MM.1S (cell line): ENCODE data around the gene SHC1.

Source experiments
- DNase-seq: peaks from one replicate; pipeline ENCODE4 v3.0.0-alpha.2; 2015
- H2AFZ ChIP-seq: fragments of 300-600 bp; sonication (generic); 2 replicates; pipeline ENCODE4 v1.6.0; 2016; ENCODE audit warnings: antibody characterized with exemption, low read length
- H3F3A ChIP-seq: fragments of 300-600 bp; sonication (generic); 2 replicates; pipeline ENCODE4 v1.6.1; 2016; ENCODE audit warnings: mild to moderate bottlenecking, antibody characterized with exemption, low read length, moderate library complexity, mixed read lengths; ENCODE audit not compliant: insufficient read depth
- H3K27ac ChIP-seq: fragments of 300-600 bp; sonication (generic); 2 replicates; pipeline ENCODE4 v1.5.1; 2016; ENCODE audit warnings: mild to moderate bottlenecking, low read length
- H3K27me3 ChIP-seq: fragments of 300-600 bp; sonication (generic); replicated peaks from 2 replicates; pipeline ENCODE4 v1.6.0; 2016; ENCODE audit warnings: low read length; ENCODE audit not compliant: insufficient read depth
- H3K36me3 ChIP-seq: fragments of 300-600 bp; sonication (generic); replicated peaks from 2 replicates; pipeline ENCODE4 v1.6.1; 2016; ENCODE audit warnings: mild to moderate bottlenecking, low read length, mixed read lengths; ENCODE audit not compliant: insufficient read depth
- H3K4me1 ChIP-seq: fragments of 300-600 bp; sonication (generic); 2 replicates; pipeline ENCODE4 v1.6.1; 2016; ENCODE audit warnings: low read length, mixed read lengths
- H3K4me2 ChIP-seq: fragments of 300-600 bp; sonication (generic); 2 replicates; pipeline ENCODE4 v1.6.0; 2016; ENCODE audit warnings: low read depth, low read length
- H3K4me3 ChIP-seq: fragments of 300-600 bp; sonication (generic); 2 replicates; pipeline ENCODE4 v1.5.1; 2016; ENCODE audit warnings: low read length, mixed read lengths
- H3K79me2 ChIP-seq: fragments of 300-600 bp; sonication (generic); 2 replicates; pipeline ENCODE4 v1.6.1; 2016; ENCODE audit warnings: mixed run types, low read length, mixed read lengths
- H3K9ac ChIP-seq: fragments of 300-600 bp; sonication (generic); 2 replicates; pipeline ENCODE4 v1.6.1; 2016; ENCODE audit warnings: low read length, mixed read lengths
- H3K9me2 ChIP-seq: fragments of 300-600 bp; sonication (generic); replicated peaks from 2 replicates; pipeline ENCODE4 v1.6.1; 2016; ENCODE audit warnings: mild to moderate bottlenecking, low read length, mixed read lengths; ENCODE audit not compliant: insufficient read depth
- H3K9me3 ChIP-seq: fragments of 300-600 bp; sonication (generic); replicated peaks from 2 replicates; pipeline ENCODE4 v1.6.1; 2016; ENCODE audit warnings: mild to moderate bottlenecking, low read length, mixed read lengths; ENCODE audit not compliant: insufficient read depth
- H4K20me1 ChIP-seq: fragments of 300-600 bp; sonication (generic); 2 replicates; pipeline ENCODE4 v1.6.1; 2016; ENCODE audit warnings: mild to moderate bottlenecking, low read length, moderate library complexity, mixed read lengths; ENCODE audit not compliant: insufficient read depth
- EZH2 ChIP-seq: fragments of 300-600 bp; sonication (generic); optimal IDR thresholded peaks from 2 replicates; pipeline ENCODE3; 2017; ENCODE audit warnings: low read depth, mild to moderate bottlenecking, antibody characterized with exemption, low read length, mixed read lengths
- EZH2phosphoT487 ChIP-seq: fragments of 300-600 bp; sonication (generic); IDR thresholded peaks from 2 replicates; pipeline ENCODE4 v1.6.1; 2018; ENCODE audit warnings: antibody characterized with exemption, low read length
- TF ChIP-seq, protein P1 (sequence below): fragments of 300-600 bp; sonication (generic); IDR thresholded peaks from 2 replicates; pipeline ENCODE4 v1.5.1; 2016; ENCODE audit warnings: antibody characterized with exemption, low read length, mixed read lengths

SHC1 gene

DNA sequence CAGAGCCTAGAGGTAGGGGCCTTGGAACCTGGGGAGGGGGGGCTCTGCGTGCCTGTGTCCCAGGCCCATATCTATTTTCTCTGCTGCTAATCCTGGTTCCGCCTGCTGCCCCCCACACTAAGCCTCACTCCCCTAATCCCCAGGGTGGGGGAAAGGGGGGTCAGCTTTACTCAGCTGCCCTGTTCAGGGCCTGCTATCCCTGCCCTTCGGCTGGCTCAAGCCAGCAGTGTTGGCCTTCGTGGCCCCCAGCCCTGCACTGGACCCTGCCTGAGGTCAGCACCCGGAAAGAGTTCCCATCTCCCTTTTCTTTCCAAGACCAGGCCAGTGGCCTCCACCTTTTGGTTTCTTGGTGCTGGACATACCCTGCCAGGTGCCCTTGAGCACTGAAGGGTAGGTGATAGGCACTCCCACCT is 40.5 kb upstream of the SHC1 start:
- TF ChIP-seq EZH2phosphoT487 (no peak), EZH2 (no peak)
- TF ChIP-seq, protein P1, sequence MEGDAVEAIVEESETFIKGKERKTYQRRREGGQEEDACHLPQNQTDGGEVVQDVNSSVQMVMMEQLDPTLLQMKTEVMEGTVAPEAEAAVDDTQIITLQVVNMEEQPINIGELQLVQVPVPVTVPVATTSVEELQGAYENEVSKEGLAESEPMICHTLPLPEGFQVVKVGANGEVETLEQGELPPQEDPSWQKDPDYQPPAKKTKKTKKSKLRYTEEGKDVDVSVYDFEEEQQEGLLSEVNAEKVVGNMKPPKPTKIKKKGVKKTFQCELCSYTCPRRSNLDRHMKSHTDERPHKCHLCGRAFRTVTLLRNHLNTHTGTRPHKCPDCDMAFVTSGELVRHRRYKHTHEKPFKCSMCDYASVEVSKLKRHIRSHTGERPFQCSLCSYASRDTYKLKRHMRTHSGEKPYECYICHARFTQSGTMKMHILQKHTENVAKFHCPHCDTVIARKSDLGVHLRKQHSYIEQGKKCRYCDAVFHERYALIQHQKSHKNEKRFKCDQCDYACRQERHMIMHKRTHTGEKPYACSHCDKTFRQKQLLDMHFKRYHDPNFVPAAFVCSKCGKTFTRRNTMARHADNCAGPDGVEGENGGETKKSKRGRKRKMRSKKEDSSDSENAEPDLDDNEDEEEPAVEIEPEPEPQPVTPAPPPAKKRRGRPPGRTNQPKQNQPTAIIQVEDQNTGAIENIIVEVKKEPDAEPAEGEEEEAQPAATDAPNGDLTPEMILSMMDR = no peak
- Histone ChIP-seq H3K36me3 (no peaks in the 10 kb centered on the region; the same call in 1 of the 2 replicates), H3K9ac (no peak overlapping the region), H4K20me1 (no peaks in the 10 kb centered on the region), H3K27ac (no peak overlapping the region), H3K79me2 (peaks cover 64% of the 10 kb centered on the region), H3K4me3 (no peak overlapping the region), H3K9me2 (no peaks in the 10 kb centered on the region), H3K4me2 (no peak overlapping the region), H3K4me1 (peaks cover 15% of the 10 kb centered on the region), H2AFZ (no peak overlapping the region), H3K9me3 (no peaks in the 10 kb centered on the region), H3K27me3 (no peaks in the 10 kb centered on the region), H3F3A (peaks cover 19% of the 10 kb centered on the region)
- no peak for DNase-seq

DNA sequence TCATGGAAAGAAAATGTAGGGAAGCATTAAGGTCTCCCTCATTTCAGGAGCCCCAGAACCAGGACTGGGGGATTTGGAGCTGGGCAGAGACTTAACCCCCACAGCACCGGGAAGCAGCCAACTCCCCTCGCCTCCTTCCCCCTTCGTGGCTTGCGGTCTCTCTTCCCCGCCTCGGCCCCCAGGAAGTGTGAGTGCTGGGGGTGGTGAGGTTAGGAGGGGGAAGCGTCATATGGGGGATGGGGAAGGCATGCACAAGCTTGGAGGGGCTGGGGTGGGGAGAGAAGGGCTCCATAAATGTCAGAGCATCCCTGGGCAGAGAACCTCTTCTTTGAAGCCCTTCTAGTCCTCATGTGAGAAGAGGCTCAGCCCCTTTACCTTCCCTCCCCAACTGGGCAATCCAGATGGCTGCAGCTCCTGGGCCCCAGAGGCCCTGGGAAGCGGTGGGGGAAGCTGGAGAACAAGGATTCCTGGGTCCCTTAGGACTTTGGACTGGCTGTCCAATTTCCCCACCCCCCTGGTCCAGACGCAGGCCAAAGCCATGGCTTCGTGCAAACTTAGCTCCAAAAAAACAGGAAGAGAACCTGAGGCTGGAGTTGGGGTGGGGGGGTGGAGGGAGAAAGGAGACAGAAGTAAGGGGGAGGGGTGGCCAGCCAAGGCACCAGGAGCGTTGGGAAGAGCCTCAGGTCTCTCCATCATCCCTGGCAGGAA is 39.8 kb upstream of the SHC1 start:
- H3K9ac ChIP-seq = no peak overlapping the region
- peaks cover 70% of the 10 kb centered on the region for H3K79me2 ChIP-seq
- TF ChIP-seq EZH2 = no peak
- TF ChIP-seq, protein P1 = no peak
- TF ChIP-seq EZH2phosphoT487 = no peak
- DNase-seq = no peak
- no peak overlapping the region for H3K4me2 ChIP-seq
- peaks cover 19% of the 10 kb centered on the region for H3F3A ChIP-seq
- no peak overlapping the region for H3K4me3 ChIP-seq
- no peaks in the 10 kb centered on the region for H3K27me3 ChIP-seq
- H3K36me3 ChIP-seq = no peaks in the 10 kb centered on the region; the same call in 1 of the 2 replicates
- no peaks in the 10 kb centered on the region for H3K9me3 ChIP-seq
- H3K27ac ChIP-seq = no peak overlapping the region
- no peaks in the 10 kb centered on the region for H3K9me2 ChIP-seq
- H4K20me1 ChIP-seq = no peaks in the 10 kb centered on the region
- peaks cover 15% of the 10 kb centered on the region for H3K4me1 ChIP-seq
- no peak overlapping the region for H2AFZ ChIP-seq

DNA sequence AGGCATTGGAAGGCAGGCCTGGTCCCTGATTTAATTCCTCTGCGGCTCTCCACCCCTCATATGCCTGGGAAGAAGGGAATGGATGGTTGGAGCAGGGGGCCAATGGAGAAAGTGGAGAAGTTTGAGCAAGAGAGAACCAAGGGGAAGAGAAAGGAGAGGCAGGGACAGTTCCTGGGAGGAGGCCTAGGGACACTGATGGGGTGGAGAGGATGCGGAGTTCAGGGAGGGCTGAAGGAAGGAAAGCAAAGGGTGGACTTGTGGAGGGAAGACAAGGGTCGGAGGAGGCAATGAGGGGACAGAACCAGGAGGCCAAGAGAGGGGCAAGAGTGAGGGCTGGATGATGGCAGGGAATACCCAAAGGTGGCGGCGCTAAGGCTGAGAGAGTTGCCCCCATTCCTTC is 39.2 kb upstream of the SHC1 start:
- Histone ChIP-seq H3K9me2 (no peaks in the 10 kb centered on the region), H3K27me3 (no peaks in the 10 kb centered on the region), H3F3A (peaks cover 20% of the 10 kb centered on the region), H3K79me2 (peaks cover 76% of the 10 kb centered on the region), H3K27ac (no peak overlapping the region), H3K9me3 (no peaks in the 10 kb centered on the region), H3K9ac (no peak overlapping the region), H3K4me1 (peaks cover 16% of the 10 kb centered on the region), H3K36me3 (no peaks in the 10 kb centered on the region; the same call in 1 of the 2 replicates), H2AFZ (no peak overlapping the region), H3K4me3 (no peak overlapping the region), H3K4me2 (no peak overlapping the region), H4K20me1 (no peaks in the 10 kb centered on the region)
- TF ChIP-seq EZH2phosphoT487 (no peak), EZH2 (no peak)
- TF ChIP-seq, protein P1 = no peak
- no peak for DNase-seq
